Bone marrow (tissue), 2 donors: ENCODE data around the gene KCNMA1.

Experiments used
- DNase-seq, 2 donors: peaks; one replicate each; lab custom pipeline; 2025; lab: John Stamatoyannopoulos, UW

KCNMA1 gene

DNA sequence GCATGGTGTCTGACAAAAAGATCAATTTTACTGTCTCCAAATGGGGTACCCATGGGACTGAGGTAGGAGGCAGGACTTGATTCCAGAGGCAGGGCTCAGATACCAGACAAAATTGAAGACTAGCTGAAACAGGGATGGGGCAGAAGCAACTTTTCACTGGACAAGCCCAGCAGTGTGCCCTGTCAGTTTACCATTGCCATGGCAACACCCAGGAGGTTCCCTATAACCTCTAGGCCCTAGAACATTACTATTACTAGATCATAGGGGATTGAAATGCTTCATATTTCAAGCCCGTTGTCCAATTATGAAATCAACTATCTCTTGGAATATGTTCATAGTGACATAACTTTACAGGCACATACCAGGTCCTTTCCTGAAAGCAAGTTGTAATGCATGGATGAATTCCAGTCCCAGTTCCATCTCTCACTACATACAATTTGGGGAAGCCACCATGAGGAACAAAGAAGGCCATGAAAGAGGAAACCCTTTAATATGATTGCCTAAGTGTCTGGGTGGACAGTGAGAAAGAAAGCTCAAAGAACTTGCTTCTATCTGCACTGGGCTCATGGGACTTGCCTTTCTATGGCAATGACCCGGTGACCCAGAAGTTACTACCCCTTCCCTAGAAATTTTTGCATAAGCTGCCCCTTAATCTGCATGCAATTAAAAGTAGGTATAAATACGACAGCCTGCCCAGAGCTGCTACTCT is 557.9 kb downstream of the KCNMA1 start:
- DNase-seq: no peak

DNA sequence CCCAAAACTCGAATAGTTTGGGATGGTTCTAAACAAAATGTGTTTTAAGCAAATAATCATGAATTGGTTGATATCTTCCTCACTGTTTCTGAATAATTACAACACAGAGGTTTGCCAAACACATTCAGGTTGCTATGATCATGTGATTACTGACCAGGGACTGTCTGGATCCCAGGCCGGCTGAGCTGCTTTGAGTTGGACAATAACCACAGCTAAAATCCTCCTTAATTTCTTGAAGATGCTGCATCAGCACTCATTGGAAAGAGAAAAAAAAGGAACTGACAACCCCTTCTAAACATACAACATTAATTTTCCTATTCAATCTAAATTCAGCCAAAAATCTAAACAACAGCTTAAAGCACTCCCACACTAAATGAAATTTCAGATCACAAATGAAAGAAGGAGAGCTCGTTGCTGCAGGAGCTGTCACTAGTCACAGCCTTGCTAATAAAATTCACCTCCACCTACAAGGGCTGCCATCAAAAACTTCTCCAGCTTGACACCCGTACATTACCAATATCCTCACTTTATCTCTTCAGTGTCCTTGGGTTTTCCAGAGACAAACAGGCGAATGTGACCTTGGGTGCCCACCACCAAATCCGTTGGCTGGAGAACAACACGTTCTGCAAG is 560.2 kb downstream of the KCNMA1 start:
- DNase-seq: no peak

DNA sequence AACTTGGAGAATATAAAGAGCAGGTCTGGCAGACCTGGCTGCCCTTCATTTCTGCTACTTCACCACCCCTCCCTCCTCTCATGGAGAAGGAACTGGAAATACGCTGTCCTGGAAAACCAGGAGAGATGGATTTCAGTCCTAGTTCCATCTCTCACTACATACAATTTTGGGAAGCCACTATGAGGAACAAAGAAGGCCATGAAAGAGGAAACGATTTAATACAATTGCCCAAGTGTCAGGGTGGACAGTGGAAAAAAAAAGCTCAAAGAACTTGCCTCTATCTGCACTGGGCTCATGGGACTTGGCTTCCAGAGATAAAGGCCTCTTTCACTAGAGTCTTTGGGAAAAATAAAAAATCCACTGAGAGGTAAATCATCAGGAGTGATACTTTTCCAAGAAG is 561.7 kb downstream of the KCNMA1 start:
- DNase-seq: no peak

DNA sequence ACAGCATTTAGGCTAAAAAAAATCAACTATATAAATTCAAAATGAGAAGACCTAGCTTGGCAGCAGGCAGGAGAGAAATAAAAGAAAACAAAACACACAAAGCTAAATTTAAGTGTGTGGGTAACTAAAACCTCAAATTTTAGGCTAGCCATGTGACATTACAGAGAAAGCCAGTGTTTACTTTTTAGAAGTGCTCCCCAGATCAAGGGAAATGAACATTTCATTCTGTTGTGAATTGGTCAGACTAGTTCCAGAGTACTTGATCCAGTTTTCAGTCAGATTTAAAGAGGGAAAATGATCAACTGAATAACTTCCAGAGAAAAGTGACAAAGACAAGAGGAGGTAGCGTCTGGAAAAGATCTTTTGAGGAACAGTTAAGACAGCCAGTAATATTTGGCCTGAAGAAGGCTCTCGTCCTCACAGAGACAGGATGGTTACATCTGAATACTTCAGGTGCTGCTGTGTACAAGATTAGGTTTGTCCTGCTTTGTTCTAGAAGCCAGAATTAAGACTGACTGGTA is 563.4 kb downstream of the KCNMA1 start:
- no peak for DNase-seq

DNA sequence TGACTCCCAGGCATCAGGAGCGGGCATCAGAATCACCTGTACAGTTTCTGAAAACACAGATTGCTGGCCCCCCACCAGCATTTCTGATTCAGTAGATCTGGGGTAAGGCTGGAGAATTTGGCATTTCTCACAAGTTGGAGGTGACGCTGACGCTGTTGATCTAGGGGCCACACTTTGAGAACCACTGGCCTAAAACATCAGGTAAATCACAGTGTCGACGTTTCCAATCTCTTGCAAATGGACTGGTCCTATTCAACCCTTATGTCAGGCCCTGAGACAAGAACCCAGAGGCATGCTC is 564.0 kb downstream of the KCNMA1 start:
- no peak for DNase-seq

DNA sequence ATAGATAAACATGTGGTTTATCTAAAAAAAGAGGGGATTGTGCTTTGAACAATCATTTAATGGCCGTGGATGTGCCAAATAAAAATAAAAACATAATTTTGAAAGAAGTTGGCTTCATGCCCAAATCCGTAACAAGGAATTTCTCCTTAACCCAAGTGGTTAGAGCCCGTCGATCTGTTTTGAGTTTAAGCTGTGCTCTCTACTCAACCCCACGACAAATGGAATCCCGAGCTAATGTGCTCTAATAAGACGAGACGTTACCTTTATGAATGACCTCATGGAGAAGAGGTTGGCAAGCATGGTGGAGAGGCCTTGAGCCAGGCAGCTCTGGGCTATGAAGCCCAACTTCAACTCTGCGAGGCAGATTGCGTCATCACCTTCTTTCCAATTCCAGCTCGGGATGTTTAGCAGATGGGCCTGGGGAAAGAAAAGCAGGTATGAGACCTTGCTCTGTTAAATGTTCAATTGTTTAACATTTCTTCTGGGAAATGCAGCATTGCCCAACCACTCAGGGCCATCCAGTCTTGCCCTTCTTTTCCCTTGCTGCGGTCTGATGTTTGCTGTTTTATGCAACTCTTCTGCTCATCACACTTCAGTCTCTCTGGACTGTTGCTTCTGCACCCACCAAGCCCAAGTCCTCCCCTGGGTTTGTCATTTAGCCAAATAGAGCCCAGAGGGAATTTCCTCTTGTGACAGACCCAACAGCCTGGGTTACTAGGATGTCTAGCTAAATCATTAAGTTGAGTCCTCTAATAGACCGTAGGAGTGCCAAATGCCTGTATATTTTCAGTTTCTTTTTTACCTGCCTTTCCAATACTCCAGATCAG is 564.6 kb downstream of the KCNMA1 start:
- no peak for DNase-seq

DNA sequence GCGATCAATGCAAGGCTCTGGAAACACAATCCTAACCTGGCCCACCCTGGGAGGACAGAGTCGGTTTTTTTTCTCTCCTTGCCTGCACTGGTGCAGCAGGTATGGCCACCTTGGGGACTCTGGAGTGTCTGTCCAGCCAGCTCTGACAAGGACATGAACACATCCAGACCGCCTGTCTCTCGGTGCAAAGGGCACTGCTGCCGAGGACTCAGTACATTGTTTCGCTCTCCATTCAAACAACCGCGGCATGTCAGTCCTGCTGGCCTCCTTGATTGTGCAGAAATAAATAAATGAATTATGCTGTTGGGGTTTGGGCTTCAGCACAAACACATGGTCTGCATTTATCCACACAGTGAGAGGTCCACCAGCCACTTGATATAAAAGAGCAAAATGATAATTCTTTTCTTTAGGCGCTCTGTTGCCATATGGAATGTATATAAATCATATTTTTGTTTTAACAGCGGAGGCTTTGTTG is 565.2 kb downstream of the KCNMA1 start:
- DNase-seq: no peak

DNA sequence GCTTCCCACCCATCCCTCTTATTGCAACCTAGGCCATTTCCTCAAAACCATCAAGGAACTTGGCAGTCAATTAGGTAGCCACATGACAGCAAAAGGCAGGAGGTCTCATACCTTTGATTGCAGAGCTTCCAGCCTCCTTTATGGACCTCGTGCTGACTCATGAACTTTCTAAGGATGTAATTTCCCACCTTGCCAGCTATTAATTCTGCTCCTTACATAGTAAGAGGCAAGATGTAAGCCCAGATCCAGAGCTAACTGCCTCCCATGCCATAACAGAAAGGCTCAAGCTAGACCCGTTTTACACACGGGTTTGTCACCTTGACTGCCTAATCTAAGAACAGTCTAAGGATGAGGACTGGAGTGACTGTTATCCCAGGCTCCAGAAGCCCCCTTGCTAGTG is 565.7 kb downstream of the KCNMA1 start:
- DNase-seq: no peak

DNA sequence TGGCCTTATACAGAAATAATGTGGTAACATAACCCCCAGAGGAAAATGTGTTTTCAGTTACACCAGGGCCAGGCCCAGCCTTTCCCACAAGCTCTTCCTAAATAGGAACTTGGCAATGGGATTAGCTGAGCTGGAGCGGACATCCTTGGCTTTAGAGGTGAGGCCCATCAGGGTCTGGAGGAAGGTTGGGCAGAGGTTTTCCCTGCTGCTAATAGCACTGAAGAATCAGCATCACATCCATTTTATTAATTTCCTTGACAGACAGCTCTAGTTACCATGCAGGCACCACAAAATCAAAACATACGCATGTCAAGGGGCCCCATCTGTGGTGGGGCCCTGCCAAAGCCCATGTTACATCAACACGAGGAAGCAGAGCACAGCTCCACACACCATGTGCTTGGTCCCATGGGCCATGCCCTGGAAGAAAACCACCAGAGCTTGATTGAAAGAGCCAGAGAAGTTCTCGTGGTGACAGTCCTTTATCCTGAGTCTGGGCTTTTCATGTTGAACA is 566.6 kb downstream of the KCNMA1 start:
- no peak for DNase-seq

DNA sequence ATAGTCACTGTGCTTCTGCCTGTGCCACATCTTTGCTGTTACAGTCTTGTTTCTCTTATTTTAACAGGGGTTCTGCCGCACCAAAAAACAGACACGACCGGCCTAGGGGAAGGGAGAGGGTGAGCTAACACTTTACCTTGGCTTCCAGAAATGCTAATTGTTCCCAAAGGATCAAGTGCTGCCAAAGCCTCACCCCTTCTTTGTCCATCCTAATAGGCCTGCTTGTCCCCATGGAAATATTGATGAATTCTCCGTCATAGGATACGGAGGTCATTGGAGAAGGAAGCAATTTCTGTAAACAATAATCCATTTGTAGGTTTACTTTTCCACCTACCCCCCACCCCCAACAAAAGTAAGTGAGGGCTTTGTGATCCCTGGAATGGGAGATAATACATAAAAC is 567.3 kb downstream of the KCNMA1 start:
- no peak for DNase-seq

DNA sequence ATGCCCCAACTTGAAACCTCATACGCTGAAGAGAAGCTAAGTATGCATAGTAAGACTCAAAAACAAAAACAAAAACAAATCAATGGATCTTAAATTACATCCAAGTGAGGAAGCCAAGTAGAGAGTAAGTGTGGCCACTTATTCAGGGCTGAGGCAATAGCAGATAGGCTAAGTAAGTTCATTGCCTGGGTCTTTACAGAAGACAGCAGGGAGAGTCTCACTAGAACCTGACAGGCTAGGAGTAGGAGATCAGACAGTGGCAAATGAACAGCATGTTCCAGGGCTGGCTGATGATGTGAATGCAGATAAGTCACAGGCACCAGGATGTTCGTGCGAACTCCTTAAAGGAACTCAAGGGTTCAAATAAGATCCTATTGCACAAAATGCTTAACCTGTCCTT is 568.6 kb downstream of the KCNMA1 start:
- no peak for DNase-seq

DNA sequence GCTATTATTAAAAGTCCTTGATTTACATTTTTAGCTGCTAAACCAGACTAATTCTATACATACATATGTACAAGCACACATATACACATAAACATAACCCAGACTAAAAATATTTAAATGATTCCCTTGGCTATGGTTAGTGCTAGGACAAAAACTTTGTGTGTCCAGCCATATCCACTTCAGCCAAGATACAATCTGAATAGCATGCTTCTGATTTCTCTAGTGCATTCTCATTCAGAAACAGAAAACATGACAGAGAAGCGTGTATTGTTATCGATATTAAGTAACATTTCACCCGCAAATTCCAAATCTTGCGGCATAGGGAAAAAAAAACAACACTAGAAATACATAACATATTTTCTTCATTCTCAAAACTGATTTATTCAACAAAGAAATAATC is 569.3 kb downstream of the KCNMA1 start:
- no peak for DNase-seq

DNA sequence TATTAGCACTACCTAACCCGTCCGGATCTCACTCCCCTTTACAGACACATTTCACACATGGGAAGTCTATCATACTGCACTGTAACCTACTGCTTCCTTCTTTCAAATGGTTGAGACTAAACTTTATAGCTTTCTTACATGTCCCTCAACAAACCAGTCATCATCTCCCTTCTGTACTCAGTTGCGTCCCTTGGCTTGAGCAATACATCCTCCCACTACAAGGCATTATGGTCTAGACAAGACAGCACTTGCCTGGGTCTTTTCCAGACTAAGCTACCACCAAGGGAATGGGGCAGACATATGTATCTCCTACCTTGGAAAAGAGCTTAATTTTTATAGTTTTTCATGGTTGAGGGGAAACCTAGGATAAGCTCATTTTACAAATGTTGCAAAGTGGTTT is 575.2 kb downstream of the KCNMA1 start:
- DNase-seq: no peak

DNA sequence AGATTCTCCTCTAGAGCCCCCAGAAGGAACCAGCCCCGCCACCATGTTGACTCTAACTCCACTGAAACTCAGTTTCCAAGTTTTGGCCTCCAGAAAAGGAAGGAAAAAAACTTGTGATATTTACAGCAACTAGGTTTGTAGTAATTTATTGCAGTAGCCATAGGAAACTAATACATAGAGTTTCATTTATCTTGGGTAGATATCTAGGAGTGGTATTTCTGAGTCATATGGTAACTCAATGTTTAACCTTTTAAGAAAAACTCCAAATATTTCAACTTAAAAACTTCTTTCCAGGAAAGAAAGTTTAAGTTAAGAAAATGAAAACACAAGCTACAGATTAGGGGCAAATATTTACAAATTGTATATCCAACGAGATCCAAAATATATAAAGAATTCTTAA is 576.7 kb downstream of the KCNMA1 start:
- no peak for DNase-seq

DNA sequence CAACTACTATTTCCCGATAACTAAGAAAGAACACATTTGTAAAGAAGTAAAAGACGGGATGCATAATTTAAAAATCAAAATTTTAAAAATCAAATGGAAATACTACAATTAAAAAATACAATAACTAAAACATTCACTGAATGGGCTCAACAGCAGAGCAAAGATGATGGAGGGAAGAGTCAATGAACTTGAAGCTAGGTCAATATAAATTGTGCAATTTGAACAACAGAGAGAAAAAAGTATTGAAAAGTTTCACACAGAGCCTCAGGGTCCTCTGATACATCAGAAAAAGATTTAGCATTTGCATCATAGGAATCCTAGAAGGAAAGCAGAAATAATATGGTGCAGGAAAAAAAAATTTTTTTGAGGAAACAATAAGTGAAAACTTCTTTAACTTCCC is 581.0 kb downstream of the KCNMA1 start:
- no peak for DNase-seq

DNA sequence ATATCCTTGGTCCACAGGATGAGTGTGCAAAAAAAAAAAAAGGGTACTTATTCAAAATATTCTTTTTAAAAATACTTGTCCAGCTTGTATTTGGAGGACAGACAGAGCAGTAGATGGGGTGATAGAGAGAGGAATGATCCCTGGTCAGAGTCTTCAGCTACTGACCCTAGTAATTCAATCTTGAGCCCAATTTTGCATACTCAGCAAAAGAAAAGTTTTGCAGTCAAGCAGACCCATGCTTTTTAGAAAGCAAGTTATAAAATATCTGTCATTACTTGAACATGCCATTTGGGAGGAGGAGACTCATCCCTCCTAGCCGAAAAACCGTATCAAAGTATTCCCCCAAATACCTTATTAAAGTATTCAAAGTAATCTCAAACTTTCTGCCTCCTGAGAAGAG is 585.0 kb downstream of the KCNMA1 start:
- no peak for DNase-seq

DNA sequence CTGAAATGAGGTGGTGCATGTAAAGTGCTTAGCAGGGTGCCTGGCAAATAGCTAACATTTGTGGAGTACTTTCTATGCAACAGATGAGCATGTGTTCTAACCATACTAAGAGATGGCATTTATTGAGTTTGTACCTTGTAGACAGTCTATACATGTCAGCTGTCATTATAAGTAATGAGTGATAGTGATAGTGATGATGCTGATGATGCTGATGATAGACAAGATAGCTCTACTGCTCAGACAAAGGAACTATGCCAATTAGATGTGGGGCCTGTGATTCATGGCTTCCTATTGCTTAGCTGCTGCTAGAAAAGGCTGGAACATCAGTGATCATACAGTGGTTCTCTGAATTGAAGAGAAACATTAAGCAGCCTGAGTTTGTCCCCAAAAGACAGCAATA is 585.8 kb downstream of the KCNMA1 start:
- no peak for DNase-seq

DNA sequence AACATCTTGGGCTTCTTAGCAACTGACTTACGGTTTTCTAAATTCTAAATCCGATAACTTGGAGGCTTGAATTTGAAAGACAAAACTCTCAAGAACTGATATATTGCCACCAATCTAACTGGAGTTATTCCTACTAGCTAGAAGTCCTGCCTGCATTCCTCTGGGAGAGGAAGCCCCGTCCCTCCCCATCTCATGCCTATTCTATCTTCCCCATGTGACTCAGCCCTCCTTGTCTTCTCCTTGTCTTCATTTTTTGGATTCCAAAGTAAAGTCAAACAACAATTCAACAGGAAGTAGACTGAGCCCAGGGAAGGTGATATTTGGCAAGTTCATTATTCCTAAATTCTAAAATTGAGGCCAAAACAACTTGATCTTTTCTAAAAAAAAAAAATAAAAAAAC is 587.7 kb downstream of the KCNMA1 start:
- no peak for DNase-seq

DNA sequence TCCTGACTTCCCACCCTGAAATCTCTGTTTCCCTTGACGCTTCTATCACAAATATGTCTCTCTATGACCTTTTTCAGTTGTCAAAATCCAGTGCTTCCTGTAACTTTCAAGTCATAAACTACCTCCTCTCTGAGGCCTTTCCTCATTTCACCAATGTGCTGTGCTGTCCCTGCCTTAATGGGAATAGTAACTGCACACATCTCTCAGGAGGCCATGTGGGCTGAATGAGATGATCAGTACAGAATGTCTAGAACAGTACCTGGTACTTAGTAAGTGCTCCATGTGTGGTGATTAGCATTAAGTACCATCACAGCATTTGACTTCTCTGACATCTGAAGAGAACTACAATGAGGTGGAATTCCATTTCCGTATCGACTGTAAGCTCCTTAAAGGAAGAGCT is 588.5 kb downstream of the KCNMA1 start:
- DNase-seq: no peak

DNA sequence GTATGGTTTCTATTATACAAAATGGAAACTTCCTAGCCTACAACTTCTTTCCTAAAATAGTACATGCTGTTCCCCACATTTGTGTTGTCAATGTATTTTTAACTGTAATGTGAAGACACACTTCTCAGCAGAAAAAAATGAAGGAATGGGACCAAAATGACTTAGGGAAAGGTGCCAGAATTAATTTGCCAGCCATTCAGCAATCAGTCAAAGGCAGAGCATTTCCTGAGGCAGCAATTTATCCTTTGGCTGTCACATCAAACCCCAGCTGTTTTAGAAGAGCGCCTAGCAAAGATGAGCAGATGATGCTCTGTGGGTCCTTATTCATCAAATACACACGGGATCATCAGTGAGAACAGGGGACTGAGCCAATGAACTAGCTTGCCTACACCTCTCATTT is 592.5 kb downstream of the KCNMA1 start:
- DNase-seq: no peak

DNA sequence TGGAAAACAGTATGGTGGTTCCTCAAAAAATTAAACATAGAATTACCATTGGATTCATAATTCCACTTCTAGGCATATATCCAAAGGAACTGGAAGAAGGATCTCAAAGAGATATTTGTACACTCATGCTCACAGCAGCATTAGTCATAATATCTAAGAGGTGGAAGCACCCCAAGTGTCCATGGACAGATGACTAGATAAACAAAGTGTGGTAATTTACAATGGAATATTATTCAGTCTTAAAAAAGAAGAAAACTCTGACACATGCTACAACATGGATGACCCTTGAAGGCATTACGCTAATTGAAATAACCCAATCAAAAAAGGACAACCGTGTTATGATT is 594.2 kb downstream of the KCNMA1 start:
- DNase-seq: no peak

DNA sequence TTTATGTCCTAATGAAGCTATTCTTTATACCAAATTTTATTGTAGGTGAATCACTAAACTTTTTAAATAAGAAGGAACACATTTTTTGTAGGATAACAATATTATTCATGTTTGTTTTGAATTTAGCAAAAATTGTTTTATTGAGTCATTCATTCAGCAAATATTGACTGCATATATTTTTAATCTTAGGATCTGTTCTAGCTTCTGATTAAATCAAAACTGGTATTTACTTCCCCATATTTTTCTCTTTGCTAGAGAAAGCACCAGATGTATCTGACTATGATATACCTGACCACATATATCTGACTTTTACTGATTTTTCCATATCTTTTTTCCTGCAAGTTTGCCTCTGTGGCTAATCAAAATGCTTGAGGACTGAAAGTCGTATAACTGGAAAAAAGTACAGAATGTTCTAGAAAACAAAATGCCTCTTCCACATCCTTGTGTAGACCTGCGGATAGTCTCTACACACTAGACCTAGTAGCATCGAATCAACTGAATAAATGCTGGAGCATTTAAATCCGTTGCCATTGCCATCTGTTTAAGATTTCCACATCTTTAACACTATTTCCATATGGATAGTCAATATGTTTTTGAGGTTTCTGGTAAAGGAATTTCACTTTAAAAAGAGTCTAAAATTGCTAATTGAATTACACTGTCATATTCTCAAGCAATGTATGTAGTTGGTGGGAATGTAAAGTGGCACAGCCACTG is 594.7 kb downstream of the KCNMA1 start:
- no peak for DNase-seq
